HG02981 (cell line): Measurements from ENCODE around the gene ITFG2.
A peak's percentile ranks its signal among the peaks of the same experiment; 100 is the strongest.
"Not testable (repeated sequence)": the region's sequence is repeated elsewhere in the genome, so short reads cannot be mapped to it uniquely, and the experiment has no call there.

ENCODE experiments used
- ATAC-seq: cut with Tn5 transposase; IDR thresholded peaks from one replicate; pipeline ENCODE4 v1.9.1; 2021; ENCODE audit warnings: mild to moderate bottlenecking, moderate library complexity; ENCODE audit not compliant: unreplicated experiment

Gene ITFG2

DNA sequence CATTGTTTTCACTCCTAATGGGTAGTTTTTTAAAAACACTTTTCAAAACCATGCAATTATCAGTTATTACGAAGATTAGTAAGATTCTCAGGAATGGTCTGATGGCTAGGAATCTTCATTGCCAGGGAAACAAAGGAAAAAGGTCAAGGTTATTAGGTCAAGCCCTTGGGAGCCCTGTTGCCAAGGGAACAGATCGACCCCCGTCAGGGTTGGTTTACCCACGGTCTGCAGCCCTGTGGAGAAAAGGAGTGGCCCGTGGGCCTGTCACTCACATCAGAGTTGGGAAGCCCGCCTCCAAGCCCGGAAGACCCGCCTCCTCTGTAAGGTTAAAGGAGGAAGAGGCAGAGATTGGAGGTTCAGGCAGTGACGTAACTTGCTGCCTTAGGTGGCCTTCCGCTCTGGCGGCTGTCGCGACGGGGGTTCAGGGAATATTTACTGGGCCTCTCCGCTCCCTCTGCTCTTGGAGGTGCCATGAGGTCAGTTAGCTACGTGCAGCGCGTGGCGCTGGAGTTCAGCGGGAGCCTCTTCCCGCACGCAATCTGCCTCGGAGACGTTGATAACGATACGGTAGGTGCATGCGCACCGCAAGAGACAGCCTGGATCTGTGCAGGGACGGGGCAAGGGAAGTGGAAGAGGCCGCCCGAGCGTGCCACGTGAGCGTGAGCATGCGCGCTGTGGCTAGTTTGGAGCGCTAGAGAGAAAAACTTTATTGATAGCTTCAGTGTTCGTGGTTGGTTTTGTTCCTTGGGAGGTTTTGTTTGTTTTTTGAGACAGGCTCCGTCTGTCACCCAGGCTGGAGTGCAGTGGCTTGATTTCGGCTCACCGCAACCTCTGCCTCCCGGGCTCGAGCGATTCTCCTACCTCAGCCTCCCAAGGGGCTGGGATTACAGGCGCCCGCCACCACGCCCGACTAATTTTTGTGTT is at the start of gene ITFG2:
ITFG2 (plus strand) TSS at position 379 of the 924 bp plus-strand sequence; CDS start at position 472, 93 bp downstream.
- ATAC-seq = peak; percentile 95

DNA sequence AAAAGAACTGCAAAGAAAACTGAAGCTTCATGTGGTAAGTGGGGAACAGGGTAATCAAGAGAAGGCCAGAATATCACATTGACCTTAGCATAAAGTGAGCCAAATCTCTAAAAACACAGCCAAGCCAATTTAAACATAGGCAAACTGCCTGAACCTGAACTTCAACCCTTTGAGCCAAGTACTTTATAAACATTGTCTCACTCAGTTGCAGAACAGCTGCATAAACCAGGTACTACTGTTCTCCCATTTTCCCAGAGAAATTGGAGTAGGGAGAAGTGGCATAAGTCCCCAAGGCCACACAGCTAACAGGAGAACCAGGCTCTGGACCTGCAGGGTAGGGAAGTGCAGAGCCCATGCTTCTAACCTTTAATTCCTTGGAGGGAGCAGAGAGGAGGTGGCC is 48.1 kb upstream of the ITFG2 start:
- ATAC-seq = no peak

DNA sequence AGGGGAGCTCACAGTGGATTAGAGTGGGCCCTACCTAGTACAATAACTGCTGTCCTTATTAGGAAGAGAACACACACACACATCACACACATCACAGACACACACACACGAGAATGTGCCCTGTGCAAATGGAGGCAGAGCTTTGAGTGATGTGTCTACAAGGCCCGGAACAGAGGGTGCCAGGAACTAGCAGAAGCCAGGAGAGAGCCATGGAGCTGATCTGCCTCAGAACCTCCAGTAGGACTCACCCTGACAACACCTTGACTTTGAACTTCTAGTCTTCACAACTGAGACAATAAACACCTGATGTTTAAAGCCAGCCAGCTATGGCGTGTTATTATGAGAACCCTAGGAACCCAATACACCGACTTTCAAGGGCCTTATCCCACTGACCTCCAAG is 47.4 kb upstream of the ITFG2 start:
- no peak for ATAC-seq

DNA sequence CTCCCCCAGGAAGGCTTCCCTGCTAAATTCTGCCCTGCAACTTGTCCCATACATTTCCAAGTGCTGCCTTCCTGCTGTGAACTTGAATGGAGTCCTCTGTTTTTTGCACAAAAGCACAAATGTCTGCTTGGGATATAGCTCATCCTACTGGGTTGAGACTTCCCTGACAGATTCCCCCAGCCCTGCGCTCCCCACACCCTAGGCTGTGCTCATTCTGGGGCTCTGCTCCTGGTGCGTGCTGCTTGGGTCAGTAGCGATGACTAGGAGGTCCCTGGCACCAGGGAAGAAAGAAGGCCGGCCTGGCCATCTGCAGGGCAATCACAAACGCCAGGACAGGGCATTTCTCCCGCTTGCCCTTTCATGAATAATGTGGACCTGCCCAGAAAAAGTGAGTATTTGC is 46.9 kb upstream of the ITFG2 start:
- no peak for ATAC-seq

DNA sequence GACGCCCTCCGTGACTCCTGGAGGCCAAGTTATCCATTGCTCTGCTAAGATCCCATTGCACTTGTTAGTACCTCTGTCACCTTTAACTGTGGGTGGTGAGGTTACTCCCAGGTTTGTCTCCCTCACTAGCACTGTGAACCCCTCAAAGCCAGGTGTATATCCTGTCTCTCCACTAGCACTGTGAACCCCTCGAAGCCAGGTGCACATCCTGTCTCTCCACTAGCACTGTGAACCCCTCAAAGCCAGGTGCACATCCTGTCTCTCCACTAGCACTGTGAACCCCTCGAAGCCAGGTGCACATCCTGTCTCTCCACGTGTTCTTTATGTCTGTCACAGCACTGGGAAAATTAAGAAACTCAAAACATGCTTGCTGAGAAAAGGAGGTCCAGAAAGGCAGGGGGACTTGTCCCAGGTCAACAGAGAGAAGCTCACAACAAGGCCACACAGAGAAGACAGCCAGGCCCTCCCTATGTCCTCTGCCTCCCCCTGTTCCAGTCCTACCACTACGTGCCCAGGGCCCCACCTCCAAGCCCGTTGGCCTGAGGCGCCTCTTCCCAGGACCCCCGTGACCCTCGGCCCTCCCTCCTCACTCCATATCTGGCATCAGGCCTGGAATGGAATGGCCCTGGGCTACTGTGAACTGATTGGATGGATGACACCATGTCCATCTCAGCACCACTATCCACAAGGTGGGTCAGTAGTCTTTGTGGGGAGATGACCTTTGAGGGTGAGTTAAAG is 44.1 kb upstream of the ITFG2 start:
- no peak for ATAC-seq

DNA sequence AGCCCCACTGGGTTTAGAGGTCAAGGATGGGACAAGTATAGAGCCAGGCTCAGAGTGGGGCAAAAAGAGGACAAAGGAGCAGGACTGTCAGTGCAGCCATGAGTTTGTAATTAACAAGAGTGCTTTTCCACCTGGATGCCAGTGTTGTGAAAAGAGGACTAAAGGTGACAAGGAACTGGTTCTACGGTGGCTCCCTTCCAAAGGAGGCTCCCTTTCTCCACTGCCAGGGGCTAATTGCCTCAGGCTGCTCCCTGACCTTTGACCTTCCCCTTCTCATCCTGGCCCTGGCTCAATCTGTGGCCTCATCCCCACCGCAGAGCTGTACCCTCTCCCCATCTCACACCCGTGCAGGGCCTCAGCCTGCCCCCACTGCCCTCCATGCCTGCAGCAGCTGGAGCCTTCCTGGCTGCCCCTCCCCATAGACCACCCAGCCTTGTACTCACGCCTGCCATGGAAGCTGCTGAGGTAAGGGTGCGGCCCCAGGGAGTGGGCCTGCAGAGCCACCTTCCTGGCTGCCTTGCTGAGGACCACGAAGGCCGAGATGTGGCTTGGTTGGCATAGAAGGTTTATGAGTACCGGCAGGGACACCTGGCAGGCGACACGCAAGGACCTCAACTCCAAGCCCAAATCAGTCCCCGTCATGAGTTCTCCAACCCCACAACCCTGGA is 42.5 kb upstream of the ITFG2 start:
- no peak for ATAC-seq

DNA sequence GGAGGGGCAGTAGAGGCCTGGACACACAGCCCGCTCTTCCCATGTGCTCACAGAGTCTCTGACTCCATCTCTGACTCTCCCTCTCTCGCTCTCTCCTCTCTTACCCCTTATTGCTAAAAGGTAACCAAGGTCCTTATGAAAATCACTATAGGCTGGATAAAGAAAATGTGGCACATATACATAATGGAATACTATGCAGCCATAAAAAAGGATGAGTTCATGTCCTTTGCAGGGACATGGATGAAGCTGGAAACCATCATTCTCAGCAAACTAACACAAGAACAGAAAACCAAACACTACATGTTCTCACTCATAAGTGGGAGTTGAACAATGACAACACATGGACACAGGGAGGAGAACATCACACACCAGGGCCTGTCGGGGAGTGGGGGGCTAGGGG is 41.9 kb upstream of the ITFG2 start:
- not testable (repeated sequence) for ATAC-seq

DNA sequence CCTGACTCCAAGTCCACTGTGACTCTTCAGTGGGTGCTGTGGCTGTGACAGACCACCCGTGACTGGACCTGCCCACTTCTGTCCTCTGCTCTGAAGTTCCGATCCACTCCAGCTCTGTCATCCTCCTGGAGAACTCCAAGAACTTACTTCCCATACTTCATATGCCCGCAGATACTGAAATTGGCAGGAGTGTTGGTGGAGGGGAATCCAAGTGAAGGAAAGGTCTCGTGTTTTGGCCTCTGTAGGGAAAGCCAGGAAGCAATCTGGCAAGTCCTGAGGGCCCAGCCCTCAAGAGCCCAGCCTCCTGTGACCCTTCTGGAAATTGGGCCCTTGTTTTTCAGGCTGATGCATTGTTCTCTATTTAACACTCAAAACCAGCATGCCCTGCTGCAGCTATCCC is 40.1 kb upstream of the ITFG2 start:
- ATAC-seq = no peak

DNA sequence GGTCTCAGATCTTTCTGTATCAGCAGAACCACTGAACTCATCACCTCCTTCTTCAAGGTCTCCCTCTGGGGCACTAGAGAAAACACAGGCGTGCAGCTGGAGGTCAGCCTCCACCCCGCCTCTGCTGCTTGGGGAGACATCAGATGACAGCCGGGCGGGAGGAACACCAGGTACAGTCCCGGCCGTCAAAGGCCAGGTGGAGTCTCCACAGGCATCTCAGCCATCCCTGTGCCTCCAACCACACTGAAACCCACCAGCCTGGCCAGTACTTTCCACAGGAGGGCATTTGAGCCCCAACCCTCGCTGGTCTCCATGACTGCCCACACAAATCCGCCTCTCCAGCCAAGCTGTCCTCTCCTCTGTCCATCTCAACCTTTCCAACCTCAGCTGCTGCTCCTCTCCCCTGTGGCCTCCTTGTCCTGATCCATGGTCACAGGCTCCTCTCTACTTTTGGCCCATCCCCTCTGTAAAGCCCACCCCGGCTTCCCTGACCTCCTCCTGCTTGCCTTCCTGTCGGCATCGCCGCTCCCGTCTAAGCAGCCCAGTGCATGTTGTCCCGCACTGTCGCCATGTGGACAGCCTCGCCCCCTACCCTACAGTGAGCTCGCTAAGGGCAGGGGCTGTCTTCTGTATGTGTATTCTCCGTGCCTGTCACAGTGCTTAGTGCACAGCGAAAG is 39.1 kb upstream of the ITFG2 start:
- ATAC-seq = no peak

DNA sequence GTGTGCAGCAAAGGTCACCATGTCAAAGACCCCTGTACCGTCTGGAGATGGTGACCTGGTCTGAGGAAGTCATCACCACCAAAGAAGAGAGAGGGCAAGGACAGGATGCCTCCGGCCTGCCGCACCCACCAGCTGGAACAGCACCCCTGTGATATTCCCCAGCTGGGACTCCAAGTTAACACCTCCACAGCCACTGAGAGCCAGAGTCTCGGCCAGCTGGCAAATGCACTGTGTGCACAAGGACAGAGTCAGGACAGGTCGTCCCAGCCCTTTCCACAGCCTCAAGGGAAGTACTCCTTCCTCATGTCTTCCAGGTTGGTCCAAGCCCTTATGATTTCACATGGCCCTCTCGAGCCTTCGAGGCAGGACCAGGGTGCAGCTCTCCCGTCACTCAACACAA is 37.0 kb upstream of the ITFG2 start:
- no peak for ATAC-seq

DNA sequence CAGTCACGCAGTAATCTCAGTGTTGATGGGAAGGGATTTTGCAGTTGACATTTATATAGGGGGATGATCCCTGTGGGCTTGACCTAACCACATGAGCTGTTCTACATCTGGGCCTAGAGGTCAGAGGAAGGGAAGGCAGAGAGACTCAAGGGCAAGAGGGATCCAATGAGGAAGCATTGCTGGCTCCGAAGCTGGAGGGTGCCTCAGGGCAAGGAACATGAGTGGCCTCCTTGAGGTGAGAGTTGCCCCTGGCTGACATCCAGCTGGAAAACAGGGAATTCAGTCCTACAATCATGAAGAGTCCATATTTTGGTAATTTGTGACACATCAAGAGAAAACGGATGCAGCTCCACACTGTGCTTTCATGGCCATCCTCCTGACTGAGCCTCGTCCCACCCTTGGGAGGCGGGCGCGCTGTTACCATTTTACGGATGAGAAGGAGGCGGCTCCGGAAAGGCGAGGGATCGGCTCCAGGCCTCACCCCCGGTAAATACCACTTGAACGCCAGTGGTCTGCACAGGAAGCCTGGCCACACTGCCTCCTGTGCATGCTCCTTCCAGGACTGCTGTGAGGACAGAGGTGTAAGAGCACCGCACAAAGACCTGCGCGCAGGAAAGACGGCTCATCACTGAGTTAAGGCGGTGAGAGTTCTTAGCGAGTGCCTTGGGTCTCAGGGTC is 36.2 kb upstream of the ITFG2 start:
- no peak for ATAC-seq

DNA sequence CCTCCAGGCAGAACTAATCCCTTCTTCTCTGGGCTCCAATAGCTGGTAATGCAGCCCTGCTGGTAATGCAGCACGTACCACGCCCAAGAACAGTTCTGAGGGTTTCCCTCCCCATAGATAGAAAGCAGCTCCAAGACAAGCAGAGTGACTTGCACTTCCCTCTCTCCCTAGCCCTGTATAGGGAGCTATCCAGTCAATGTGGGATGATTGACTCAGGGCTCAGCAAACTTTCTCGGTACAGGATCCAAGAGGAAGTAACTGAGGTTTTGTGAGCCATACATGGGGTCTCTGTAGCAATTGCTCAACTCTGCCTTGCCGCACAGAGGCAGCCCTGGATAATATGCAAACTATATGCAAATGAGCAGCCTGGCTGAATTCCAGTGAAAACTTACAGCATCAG is 33.2 kb upstream of the ITFG2 start:
- no peak for ATAC-seq

DNA sequence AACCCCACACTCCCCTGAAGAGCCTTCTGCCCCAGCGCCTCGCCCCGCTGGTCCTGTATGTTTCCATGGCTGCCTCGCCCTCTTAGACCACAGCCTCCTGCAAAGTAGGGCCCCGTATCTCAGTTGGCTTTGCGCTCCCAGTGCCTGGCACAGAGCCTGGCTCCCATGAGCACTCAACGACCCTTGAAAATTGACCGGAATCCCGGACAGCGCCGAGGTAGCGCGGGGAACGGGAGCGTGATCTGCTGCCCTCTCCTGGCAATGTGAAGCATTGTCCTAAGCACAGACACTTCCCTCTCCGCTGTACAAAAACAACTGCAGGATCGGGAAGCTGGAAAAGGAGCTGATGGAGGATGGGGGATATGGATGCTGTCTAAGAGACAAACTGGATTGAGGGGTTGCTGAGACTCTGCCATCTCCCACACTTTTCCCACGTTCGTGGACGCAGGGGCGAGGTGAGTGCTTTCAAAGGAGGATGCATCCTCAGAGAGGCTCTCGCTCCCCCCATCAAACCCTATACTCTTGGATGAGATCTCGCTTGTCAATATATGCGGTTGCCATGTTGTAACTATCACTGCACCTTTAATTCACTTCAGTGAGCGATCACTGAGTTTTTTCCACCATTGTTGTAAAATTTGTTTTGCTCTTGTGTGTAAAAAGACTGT is 28.4 kb upstream of the ITFG2 start:
- ATAC-seq = no peak

DNA sequence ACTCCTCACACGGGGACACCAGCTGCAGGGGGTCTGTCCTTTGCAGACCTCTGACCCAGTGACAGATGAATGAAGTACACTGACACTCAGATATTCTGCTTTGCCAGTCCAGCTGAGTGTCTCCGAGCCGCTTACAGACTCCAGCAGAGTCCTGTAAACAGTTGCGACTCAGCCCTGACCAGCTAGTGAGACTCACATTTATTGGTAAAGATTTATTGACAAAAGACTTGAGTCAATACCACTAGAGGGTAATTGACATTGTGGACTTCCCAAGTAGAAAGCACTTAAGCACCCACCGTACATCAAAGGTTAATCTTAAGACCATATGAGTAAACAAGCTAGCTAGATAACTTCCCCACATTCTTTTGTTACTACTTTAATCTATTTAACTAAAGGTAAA is 27.5 kb upstream of the ITFG2 start:
- ATAC-seq = no peak

DNA sequence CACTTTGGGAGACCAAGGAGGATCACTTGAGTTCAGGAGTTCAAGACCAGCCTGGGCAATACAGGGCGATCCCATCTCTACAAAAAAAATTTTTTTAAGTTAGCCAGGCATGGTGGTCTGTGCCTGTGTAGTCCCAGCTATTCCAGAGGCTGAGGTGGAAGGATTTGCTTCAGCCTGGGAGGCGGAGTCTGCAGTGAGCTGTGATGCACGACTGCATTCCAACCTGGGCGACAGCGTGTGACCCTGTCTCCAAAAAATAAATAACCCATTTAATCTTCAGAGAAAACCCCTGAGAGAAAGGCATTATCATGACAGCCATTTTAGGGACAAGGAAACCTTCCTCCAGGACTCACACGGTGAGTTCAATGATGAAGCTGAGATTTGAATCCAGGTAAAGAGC is 21.4 kb upstream of the ITFG2 start:
- ATAC-seq = no peak

DNA sequence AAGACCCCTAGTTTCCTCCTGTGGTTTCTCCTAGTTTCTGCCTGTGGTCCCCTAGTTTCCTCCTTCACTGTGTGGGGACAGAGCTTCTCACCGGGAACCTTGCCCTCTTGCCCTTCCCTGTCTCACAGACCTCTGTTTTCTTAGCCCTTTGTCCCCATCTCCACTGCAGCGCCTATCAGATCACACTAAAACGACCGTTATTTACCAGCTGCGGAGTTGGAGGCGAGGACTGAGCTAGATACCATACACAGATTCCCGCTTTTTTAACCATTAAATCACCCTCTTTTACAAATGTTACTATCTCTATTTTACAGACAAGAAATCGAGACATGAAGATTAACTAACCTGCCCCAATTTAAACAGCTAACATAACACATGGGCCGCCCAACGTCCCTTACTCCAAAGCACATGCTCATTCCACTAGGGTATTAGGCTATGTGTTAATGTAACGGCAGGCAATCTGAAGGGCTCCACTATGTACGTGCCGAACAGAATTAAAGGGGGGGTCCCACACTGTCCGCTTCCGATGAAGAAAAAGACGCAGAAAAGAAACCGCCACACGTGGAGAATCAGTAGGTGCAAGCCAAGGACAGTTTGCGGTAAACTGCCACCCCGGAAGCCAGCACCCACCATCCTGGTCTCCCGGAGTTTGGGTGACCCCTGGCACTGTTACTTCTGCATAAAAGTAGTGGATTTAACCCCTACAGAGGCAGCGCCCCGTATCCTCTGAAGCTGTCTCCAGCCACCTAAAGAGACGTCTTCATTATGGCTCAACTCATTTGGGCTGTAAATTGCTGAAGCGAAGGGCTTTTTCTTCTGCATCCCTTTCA is 19.6 kb upstream of the ITFG2 start:
- no peak for ATAC-seq

DNA sequence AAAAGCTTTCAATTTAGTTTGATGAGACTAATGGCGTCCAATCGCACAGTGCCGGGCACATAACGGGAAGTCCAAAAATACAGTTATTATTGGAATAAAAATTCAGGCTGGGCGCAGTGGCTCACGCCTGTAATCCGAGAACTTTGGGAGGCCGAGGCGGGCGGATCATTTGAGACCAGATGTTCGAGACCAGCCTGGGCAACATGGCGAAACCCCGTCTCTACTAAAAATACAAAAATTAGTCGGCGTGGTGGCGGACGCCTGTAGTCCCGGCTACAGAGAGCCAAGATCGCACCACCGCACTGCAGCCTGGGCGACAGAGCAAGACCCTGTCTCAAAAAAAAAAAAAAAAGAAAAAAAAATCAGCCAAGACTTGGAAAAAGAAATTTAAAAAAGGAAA is 18.9 kb upstream of the ITFG2 start:
- no peak for ATAC-seq

DNA sequence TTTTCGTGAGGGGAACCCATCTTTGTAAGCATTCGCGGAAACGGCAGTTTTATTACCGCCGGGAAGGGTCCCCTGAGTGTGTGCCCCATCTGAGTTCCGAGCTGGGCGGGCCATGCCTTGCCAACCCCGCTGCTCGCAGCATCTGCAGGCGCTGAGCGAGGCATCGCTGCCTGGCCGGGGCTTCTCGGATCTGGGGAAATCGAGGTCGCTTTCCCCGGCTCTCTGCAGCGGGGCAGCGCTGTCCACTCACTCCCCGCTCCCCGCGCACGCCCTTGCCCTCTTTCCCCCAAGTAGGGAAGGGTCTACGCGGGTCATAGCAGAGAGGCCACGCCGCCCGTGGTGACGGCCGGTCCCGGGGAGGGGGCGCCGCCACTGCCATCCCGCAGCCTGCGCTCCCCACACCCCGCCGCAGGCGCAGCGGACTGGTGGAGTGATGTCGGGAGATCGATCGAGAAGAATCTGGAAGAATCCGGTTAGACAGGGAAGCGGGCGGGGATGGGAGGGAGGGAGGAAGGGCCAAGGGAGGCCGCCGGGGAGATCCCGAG is 18.2 kb upstream of the ITFG2 start:
- no peak for ATAC-seq
